ENCODE measurements around the gene SLC44A3. TPM values are rescaled to one million over a fixed set of nuclear protein-coding genes. Genes with fewer than 3 reads are reported as not detected.
A peak's percentile ranks its signal among the peaks of the same experiment; 100 is the strongest.
"Not testable (repeated sequence)": the region's sequence is repeated elsewhere in the genome, so short reads cannot be mapped to it uniquely, and the experiment has no call there.

Gene SLC44A3
- total RNA-seq, 2 experiments from 2014 or later: not detected

DNA sequence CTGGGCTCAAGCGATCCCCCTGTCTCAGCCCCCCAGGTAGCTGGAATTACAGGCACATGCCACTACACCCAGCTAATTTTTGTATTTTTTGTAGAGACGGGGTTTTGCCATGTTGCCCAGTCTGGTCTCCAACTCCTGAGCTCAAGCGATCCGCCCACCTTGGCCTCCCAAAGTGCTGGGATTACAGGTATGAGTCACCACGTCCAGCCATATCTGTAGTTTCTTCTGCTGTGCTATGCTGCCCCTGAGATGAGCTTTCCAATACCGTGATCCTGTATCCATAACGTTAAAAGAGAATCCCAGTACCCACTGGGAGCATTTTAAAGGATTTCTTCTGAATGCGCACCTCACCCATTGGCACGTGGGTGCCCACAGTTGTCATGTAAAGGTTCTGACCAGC, 20.2 kb downstream of the SLC44A3 start:
- intact Hi-C loops (cut with DNase I, micrococcal nuclease); H3K27ac Mint-ChIP-seq: not testable (repeated sequence)

DNA sequence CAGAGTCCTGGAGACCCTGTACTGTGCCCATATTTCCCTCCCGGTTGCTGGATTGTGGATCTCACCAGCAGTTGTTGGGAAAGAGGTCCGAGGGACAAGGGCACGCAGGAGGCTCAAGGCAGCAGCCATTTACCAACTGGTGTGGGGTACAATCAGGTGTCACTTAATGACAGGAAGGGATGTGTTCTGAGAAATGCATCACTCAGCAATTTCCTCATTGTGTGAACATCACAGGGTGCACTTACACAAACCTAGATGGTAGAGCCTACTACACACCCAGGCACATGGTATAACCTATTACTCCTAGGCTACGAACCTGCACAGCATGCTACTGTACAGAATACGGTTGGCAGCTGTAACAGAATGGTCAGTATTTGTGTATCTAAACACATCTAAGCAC, 20.7 kb downstream of the SLC44A3 start:
- no peak for ATAC-seq
- peaks cover 9% of the 10 kb centered on the region for H3K27me3 Mint-ChIP-seq
- intact Hi-C loops (cut with DNase I, micrococcal nuclease): no loop called here
- no peak overlapping the region for H3K4me3 Mint-ChIP-seq
- no peaks in the 10 kb centered on the region for H3K36me3 Mint-ChIP-seq (ENCODE audit: low read depth)
- no peaks in the 10 kb centered on the region for H3K4me1 Mint-ChIP-seq
- ChIA-PET CTCF (interaction anchor here (0.6 to 1.3 kb wide), 2 partner anchors 14 to 47 kb away, joined by 3 to 6 read pairs; no protein-coding TSS in a partner anchor), POLR2A (no interaction called here)
- H3K9me3 Mint-ChIP-seq (ENCODE audit: low read depth): no peaks in the 10 kb centered on the region
- H3K27ac Mint-ChIP-seq: no peak overlapping the region
- DNase-seq: no peak

More for the DNA sequence above, 20.2 kb downstream of the SLC44A3 start:
- H3K4me1 Mint-ChIP-seq; H3K4me3 Mint-ChIP-seq; ATAC-seq; H3K36me3 Mint-ChIP-seq (ENCODE audit: low read depth); H3K27me3 Mint-ChIP-seq; POLR2A ChIA-PET; DNase-seq; H3K9me3 Mint-ChIP-seq (ENCODE audit: low read depth): not testable (repeated sequence)
- CTCF ChIA-PET: interaction anchor here (0.6 to 1.3 kb wide), 2 partner anchors 14 to 33 kb away, joined by 3 to 6 read pairs; no protein-coding TSS in a partner anchor

DNA sequence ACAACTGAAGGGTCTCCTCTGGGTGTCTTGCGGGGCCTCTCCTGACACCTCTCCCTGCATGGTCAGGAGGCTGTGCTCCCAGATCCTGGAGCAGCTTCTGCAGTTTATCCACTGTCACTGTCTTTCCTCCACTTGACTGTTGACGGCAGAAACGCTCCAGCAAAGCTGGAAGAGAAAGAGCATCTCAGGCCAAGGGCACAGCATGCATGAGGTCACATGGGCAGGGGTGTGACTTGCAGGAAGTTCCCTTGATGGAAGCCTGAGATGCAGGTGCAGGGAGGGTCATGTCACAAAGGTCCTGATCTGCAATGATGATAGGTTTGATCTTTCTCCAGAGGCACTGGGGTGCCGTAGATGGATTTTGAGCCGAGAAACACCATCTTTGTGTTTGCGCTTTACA, 23.3 kb downstream of the SLC44A3 start:
- H3K27me3 Mint-ChIP-seq: peaks cover 7% of the 10 kb centered on the region
- no peaks in the 10 kb centered on the region for H3K36me3 Mint-ChIP-seq (ENCODE audit: low read depth)
- no peak overlapping the region for H3K27ac Mint-ChIP-seq
- DNase-seq: no peak
- ATAC-seq: no peak
- no peaks in the 10 kb centered on the region for H3K9me3 Mint-ChIP-seq (ENCODE audit: low read depth)
- ChIA-PET POLR2A (no interaction called here), CTCF (interaction anchor here (2.5 kb wide), 1 partner anchor 11 kb away, joined by 13 read pairs; no protein-coding TSS in a partner anchor)
- H3K4me3 Mint-ChIP-seq: no peak overlapping the region
- intact Hi-C loops (cut with DNase I, micrococcal nuclease): no loop called here
- H3K4me1 Mint-ChIP-seq: no peaks in the 10 kb centered on the region

DNA sequence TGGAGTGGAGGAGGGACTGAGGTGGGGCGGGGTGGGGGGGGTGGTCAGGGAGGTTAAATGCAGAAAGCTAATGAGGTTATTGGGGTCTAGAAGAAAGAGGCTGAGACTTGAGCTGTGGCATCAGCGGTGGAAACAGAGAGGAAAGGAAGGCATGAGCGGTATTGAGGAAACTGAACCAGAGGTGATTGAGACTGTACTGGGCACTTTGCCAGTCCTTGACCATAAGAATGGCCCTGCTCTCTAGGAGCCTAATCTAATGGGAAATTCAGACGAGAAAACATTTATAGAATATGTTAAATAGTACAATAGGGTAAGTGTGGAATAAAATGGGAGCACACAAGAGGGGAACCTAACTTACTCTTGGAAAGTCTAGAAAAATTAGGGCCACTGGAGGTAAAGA, 23.7 kb downstream of the SLC44A3 start:
- Mint-ChIP-seq H3K9me3 (ENCODE audit: low read depth) (no peaks in the 10 kb centered on the region), H3K4me1 (no peaks in the 10 kb centered on the region), H3K27ac (no peak overlapping the region), H3K27me3 (peaks cover 7% of the 10 kb centered on the region), H3K4me3 (no peak overlapping the region), H3K36me3 (ENCODE audit: low read depth) (no peaks in the 10 kb centered on the region)
- ChIA-PET POLR2A (no interaction called here), CTCF (interaction anchor here (2.5 kb wide), 1 partner anchor 10 kb away, joined by 13 read pairs; no protein-coding TSS in a partner anchor)
- DNase-seq (no peak), ATAC-seq (no peak)
- intact Hi-C loops (cut with DNase I, micrococcal nuclease): no loop called here

DNA sequence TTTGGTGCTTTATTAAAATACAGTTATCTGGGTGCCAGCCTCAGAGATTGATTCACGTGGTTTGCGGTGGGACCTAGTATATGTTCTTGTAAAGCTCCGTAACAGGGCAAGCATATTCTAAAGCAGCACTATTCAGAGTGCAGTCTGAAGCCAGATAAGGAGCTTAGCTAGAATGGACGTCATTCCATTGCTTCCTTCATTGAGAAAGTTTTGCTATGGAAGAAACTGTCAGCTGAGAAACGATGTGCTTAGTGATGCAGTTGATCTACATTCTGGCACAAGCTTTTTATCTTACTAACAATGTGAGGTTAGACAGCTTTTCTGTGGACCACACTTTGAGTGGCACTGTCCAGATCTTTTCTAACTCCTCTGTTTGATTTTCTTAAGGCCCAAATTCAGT, 26.2 kb downstream of the SLC44A3 start:
- Mint-ChIP-seq H3K27me3 (peaks cover 7% of the 10 kb centered on the region), H3K9me3 (ENCODE audit: low read depth) (no peaks in the 10 kb centered on the region), H3K36me3 (ENCODE audit: low read depth) (no peaks in the 10 kb centered on the region), H3K27ac (no peak overlapping the region), H3K4me1 (no peaks in the 10 kb centered on the region), H3K4me3 (no peak overlapping the region)
- POLR2A ChIA-PET: no interaction called here
- ATAC-seq (no peak), DNase-seq (no peak)
- intact Hi-C loops (cut with DNase I, micrococcal nuclease): no loop called here
- CTCF ChIA-PET: interaction anchor here (0.8 to 1.1 kb wide), 2 partner anchors 195 to 197 kb away, joined by 3 read pairs; no protein-coding TSS in a partner anchor

DNA sequence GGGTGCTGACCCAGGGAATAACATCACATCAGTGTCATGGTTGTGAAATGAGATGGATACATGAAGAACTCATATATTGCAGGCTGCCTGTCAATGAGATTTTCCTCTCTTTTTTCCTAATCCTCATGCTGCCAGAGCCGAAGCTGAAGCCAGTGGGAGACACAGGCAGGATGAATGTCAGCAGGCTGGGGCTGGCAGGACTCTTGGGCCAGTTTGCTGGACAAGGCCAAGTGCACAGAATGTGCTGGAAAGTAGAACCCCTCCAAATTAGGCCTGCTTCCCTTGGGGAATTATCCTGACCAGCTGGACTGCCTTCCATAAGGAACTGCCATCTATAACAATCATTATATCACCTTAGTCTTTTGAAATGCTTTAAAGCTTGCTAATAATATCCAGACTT, 31.4 kb downstream of the SLC44A3 start:
- Mint-ChIP-seq H3K36me3 (ENCODE audit: low read depth) (no peaks in the 10 kb centered on the region), H3K9me3 (ENCODE audit: low read depth) (no peaks in the 10 kb centered on the region), H3K27ac (no peak overlapping the region), H3K4me3 (no peak overlapping the region), H3K4me1 (no peaks in the 10 kb centered on the region), H3K27me3 (no peaks in the 10 kb centered on the region)
- ATAC-seq: no peak
- no peak for DNase-seq
- ChIA-PET POLR2A (no interaction called here), CTCF (interaction anchor here (0.9 to 8.7 kb wide), 4 partner anchors 10 to 193 kb away, joined by 3 to 124 read pairs (median 6); no protein-coding TSS in a partner anchor)
- intact Hi-C loops (cut with DNase I, micrococcal nuclease): no loop called here

DNA sequence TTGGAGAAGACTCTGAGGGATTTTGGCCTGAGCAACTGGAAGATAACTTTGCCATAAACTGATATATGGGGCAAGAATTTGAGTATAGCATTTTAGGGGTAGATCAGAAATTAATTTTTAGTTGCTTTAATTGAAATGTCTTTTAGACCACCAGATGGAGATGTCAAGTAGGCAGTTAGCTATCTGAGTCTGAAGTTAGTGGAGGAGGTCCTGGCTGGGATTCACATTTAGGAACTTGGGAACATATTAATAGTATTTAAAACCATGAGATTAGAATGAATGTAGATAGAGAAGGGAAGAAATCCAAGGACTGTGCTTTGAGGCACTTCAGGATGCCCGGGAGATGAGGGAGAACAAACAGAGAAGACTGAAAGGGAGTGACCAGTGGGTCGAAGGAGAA, 32.6 kb downstream of the SLC44A3 start:
- ChIA-PET POLR2A (no interaction called here), CTCF (interaction anchor here (3.2 to 8.7 kb wide), 3 partner anchors 12 to 192 kb away, joined by 31 to 124 read pairs (median 31); no protein-coding TSS in a partner anchor)
- intact Hi-C loops (cut with DNase I, micrococcal nuclease): loop anchor here in 1 of 2 experiments (1.0 kb wide), 1 partner anchor 220 kb away; the partner anchor contains the start of gene ALG14
- Mint-ChIP-seq H3K4me3 (no peak overlapping the region), H3K36me3 (ENCODE audit: low read depth) (no peaks in the 10 kb centered on the region), H3K27ac (no peak overlapping the region), H3K27me3 (no peaks in the 10 kb centered on the region), H3K4me1 (no peaks in the 10 kb centered on the region), H3K9me3 (ENCODE audit: low read depth) (no peaks in the 10 kb centered on the region)
- ATAC-seq (no peak), DNase-seq (no peak)

DNA sequence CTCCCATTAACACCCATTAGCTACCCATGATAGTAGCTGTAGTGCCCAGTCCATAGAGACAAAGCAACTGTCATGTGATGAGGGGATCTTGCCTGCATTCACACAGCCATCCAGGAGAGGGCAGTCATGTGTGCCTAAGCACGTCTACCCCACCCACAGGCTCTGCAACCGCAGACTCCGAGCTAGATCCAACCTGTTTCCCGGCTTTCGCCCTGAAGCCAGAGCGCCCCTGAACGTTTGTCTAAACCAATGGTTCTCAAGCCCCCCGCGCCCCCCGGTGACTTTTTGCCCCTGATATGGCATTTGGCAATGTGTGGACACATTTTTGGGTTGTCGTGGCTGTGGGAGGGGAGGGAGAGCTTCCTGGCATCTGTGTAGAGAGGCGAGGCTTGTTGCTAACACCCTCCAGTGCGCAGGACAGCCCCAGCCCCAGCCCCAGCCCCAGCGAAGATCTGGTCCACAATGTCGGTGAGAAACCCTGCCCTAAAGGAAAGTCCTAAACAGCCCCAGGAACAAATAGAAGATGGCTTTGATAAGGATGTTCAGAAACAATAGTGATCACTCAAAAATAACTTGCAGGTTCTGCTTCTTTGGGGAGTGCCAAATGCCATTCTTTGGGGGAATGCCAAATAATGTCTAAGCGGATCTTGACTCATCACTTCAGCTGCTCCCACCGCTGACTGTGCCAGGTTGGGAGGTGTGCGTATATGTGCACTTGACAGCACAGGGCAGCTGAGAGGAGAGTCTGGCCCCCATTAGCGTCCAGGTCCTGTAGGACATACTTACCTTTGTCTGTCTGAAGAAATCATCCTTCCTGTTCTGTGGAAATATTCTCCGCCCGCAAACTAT, 34.5 kb downstream of the SLC44A3 start:
- DNase-seq (peak; percentile 90), ATAC-seq (peak; percentile 95)
- Mint-ChIP-seq H3K4me1 (no peaks in the 10 kb centered on the region), H3K36me3 (ENCODE audit: low read depth) (no peaks in the 10 kb centered on the region), H3K27ac (no peak overlapping the region), H3K4me3 (no peak overlapping the region), H3K9me3 (ENCODE audit: low read depth) (no peaks in the 10 kb centered on the region), H3K27me3 (peaks cover 4% of the 10 kb centered on the region)
- ChIA-PET CTCF (interaction anchor here (0.6 to 8.7 kb wide), 43 partner anchors 10 to 476 kb away, joined by 3 to 124 read pairs (median 4); partner anchors contain the start of genes ALG14, RWDD3 and SLC44A3), POLR2A (interaction anchor here (0.8 to 1.0 kb wide), 2 partner anchors 170 to 380 kb away, joined by 3 read pairs; partner anchors contain the start of gene RWDD3)
- intact Hi-C loops (cut with DNase I, micrococcal nuclease): loop anchor here (1.0 to 2.0 kb wide), 5 partner anchors 34 to 380 kb away; partner anchors contain the start of genes RWDD3 (in 2 of the 2), CNN3 (in 1 of the 2) and SLC44A3 (in 1 of the 2)

DNA sequence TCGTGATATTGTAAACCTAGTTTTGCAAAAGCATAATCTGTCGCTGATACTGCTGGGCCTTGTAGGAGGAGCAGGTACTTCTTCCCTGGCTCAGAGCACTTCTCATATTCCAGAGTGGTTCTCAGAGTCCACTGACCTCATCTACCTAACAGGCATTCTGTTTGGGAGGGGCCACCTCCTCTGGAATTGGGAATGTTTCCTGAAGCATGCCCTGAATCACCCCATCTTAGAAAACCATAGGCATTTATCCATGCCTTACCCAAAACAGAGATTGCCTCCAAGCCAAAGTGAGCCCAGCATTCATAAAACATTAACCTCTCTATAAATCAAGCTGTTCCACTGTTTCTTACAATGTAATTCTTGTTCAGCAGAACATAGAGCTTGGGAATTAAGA, 35.1 kb downstream of the SLC44A3 start:
- ATAC-seq: no peak
- no peaks in the 10 kb centered on the region for H3K4me1 Mint-ChIP-seq
- CTCF ChIA-PET: interaction anchor here (0.7 to 8.7 kb wide), 21 partner anchors 9 to 477 kb away, joined by 3 to 124 read pairs (median 5); partner anchors contain the start of genes RWDD3 and SLC44A3
- peaks cover 4% of the 10 kb centered on the region for H3K27me3 Mint-ChIP-seq
- POLR2A ChIA-PET: interaction anchor here (0.8 kb wide), 1 partner anchor 379 kb away, joined by 3 read pairs; the partner anchor contains the start of gene RWDD3
- no peak for DNase-seq
- no peak overlapping the region for H3K27ac Mint-ChIP-seq
- no peak overlapping the region for H3K4me3 Mint-ChIP-seq
- no peaks in the 10 kb centered on the region for H3K36me3 Mint-ChIP-seq (ENCODE audit: low read depth)
- H3K9me3 Mint-ChIP-seq (ENCODE audit: low read depth): no peaks in the 10 kb centered on the region
- intact Hi-C loops (cut with DNase I, micrococcal nuclease): loop anchor here (2.0 kb wide), 2 partner anchors 71 to 379 kb away; partner anchors contain the start of genes CNN3 (in 1 of the 2) and RWDD3 (in 1 of the 2)

DNA sequence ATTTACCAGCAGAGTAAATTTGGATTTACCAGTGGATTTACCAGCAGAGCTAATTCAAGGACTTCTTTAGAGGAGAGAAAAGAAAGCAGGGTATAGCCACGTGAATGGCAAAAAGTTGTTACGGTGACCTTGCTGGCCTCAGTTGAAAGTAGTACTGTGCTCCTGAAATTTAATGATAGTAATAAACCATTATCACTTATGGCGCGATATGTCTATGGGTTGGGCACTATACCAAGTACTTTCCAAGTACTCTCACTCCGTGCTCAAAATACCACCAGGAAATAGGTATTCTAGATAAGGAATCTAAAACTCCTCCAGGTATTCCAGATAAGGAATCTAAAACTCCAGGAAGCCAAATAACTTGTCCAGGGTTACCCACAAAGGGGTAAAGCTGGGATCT, 35.8 kb downstream of the SLC44A3 start:
- no peak for DNase-seq
- ATAC-seq: no peak
- H3K4me3 Mint-ChIP-seq: no peak overlapping the region
- intact Hi-C loops (cut with DNase I, micrococcal nuclease): no loop called here
- no peaks in the 10 kb centered on the region for H3K4me1 Mint-ChIP-seq
- no peaks in the 10 kb centered on the region for H3K9me3 Mint-ChIP-seq (ENCODE audit: low read depth)
- H3K27ac Mint-ChIP-seq: no peak overlapping the region
- H3K36me3 Mint-ChIP-seq (ENCODE audit: low read depth): no peaks in the 10 kb centered on the region
- POLR2A ChIA-PET: no interaction called here
- H3K27me3 Mint-ChIP-seq: peaks cover 4% of the 10 kb centered on the region
- CTCF ChIA-PET: interaction anchor here (0.8 to 8.7 kb wide), 9 partner anchors 8 to 381 kb away, joined by 3 to 124 read pairs (median 5); partner anchors contain the start of gene RWDD3

DNA sequence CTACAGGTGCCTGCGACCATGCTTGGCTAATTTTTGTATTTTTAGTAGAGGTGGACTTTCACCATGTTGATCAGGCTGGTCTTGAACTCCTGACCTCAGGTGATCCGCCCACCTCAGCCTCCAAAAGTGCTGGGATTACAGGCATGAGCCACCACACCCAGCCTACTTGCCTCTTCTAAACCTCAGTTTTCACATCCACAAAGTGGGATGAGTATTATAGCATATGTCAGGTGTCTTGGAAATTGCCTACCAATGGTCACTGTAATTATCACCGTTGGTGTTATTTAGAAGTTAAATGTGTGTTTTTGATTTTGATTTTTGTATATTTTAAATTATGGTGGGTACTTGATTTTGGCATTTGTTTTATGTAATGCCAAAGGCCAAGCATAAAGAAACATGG, 36.7 kb downstream of the SLC44A3 start:
- ATAC-seq: no peak
- Mint-ChIP-seq H3K9me3 (ENCODE audit: low read depth) (no peaks in the 10 kb centered on the region), H3K27me3 (peaks cover 4% of the 10 kb centered on the region), H3K27ac (no peak overlapping the region), H3K4me1 (no peaks in the 10 kb centered on the region), H3K4me3 (no peak overlapping the region), H3K36me3 (ENCODE audit: low read depth) (no peaks in the 10 kb centered on the region)
- DNase-seq: no peak
- CTCF ChIA-PET: interaction anchor here (0.6 to 8.7 kb wide), 3 partner anchors 37 to 187 kb away, joined by 3 to 124 read pairs (median 4); no protein-coding TSS in a partner anchor
- intact Hi-C loops (cut with DNase I, micrococcal nuclease): no loop called here
- POLR2A ChIA-PET: no interaction called here

All from activated CD4-positive, alpha-beta T cell treated with anti-CD3 and anti-CD28 coated beads for 36 hours (primary cell).